Epithelial cell of esophagus (primary cell): Measurements from ENCODE around the gene TUBGCP4.

Experiments
- DNase-seq: peaks from one replicate; pipeline ENCODE4 v3.0.0; 2010; ENCODE audit warnings: low read depth
- H3K4me3 ChIP-seq: 2 replicates; pipeline ENCODE4 v1.5.1; 2011; ENCODE audit warnings: mild to moderate bottlenecking, low read length, control low read depth
- CTCF ChIP-seq: IDR thresholded peaks from 2 replicates; pipeline ENCODE4 v1.5.1; 2011; ENCODE audit warnings: low read depth, mild to moderate bottlenecking, low read length, control low read depth, inconsistent platforms; ENCODE audit not compliant: insufficient read depth; ENCODE audit errors: missing control alignments

TUBGCP4 gene

GRCh38 chr15:43404130-43404529, 33.2 kb downstream of the TUBGCP4 start:
- H3K4me3 ChIP-seq: no peak overlapping the region
- TF ChIP-seq CTCF: no peak
- no peak for DNase-seq

DNA sequence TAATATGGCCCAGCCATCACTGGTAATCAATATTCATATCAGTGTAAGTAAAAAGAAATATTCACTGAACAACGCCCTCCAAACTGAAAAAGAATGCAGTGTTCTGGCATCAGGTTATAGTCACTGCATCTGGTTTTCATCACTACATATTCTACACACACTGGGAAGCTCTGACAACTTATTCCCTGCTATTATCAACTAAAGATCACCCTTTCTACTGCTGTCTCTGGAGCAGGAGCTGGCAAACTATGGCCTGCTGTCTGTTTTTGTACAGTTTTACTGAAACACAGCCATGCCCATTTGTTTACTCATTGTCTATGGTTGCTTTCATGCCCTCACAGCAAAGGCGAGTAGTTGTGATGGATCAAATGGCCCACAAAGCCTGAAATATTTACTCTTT, 35.3 kb downstream of the TUBGCP4 start:
- no peak overlapping the region for H3K4me3 ChIP-seq
- no peak for DNase-seq
- TF ChIP-seq CTCF: no peak

GRCh38 chr15:43406808-43407207, 35.9 kb downstream of the TUBGCP4 start:
- no peak overlapping the region for H3K4me3 ChIP-seq
- no peak for DNase-seq
- no peak for TF ChIP-seq CTCF

GRCh38 chr15:43408789-43409188, 37.9 kb downstream of the TUBGCP4 start:
- no peak for TF ChIP-seq CTCF
- H3K4me3 ChIP-seq: no peak overlapping the region
- no peak for DNase-seq

- H3K4me3 ChIP-seq: no peak overlapping the region
- peak; percentile 60 for DNase-seq
- no peak for TF ChIP-seq CTCF
These were observed 39.8 kb downstream of the TUBGCP4 start for GRCh38 chr15:43410572-43411214.

GRCh38 chr15:43412096-43412495, 41.2 kb downstream of the TUBGCP4 start:
- DNase-seq: peak; percentile 71
- TF ChIP-seq CTCF: no peak
- no peak overlapping the region for H3K4me3 ChIP-seq

GRCh38 chr15:43414196-43414595, 43.3 kb downstream of the TUBGCP4 start:
- no peak for TF ChIP-seq CTCF
- H3K4me3 ChIP-seq: no peak overlapping the region
- DNase-seq: no peak
